ENCODE results near the gene LENG9. TPM values are rescaled to one million over a fixed set of nuclear protein-coding genes. Genes with fewer than 3 reads are reported as not detected.
A peak's percentile ranks its signal among the peaks of the same experiment; 100 is the strongest.

LENG9 gene
- total RNA-seq, 1 donor from 2014 or later, result 6.0 TPM

- DNase-seq, result no peak
Measured at GRCh38 chr19:54436031-54436523, 27.5 kb downstream of the LENG9 start.

GRCh38 chr19:54435551-54436016 is 28.0 kb downstream of the LENG9 start:
- no peak for DNase-seq

GRCh38 chr19:54434873-54435214 is 28.7 kb downstream of the LENG9 start:
- DNase-seq, result no peak

GRCh38 chr19:54434112-54434872 is 29.3 kb downstream of the LENG9 start:
- no peak for DNase-seq

- no peak for DNase-seq
Measured at GRCh38 chr19:54433697-54434096, 29.9 kb downstream of the LENG9 start.

- DNase-seq, result no peak
Measured at GRCh38 chr19:54432144-54432738, 31.3 kb downstream of the LENG9 start.

GRCh38 chr19:54431255-54431838 is 32.2 kb downstream of the LENG9 start:
- DNase-seq, result no peak

GRCh38 chr19:54430306-54431254 is 33.0 kb downstream of the LENG9 start:
- DNase-seq, result peak; percentile 49

- DNase-seq, result no peak
Measured at GRCh38 chr19:54429545-54430227, 33.9 kb downstream of the LENG9 start.

- DNase-seq, result no peak
Measured at GRCh38 chr19:54429176-54429495, 34.4 kb downstream of the LENG9 start.

GRCh38 chr19:54428323-54429175 is 35.0 kb downstream of the LENG9 start:
- DNase-seq, result no peak

- no peak for DNase-seq
Measured at GRCh38 chr19:54427586-54427985, 36.0 kb downstream of the LENG9 start.

- no peak for DNase-seq
Measured at GRCh38 chr19:54426291-54426931, 37.2 kb downstream of the LENG9 start.

GRCh38 chr19:54425382-54425723 is 38.2 kb downstream of the LENG9 start:
- no peak for DNase-seq

GRCh38 chr19:54424660-54425381 is 38.8 kb downstream of the LENG9 start:
- no peak for DNase-seq

GRCh38 chr19:54424201-54424600 is 39.4 kb downstream of the LENG9 start:
- DNase-seq, result no peak

- no peak for DNase-seq
Measured at GRCh38 chr19:54422136-54422535, 41.4 kb downstream of the LENG9 start.

- no peak for DNase-seq
Measured at GRCh38 chr19:54421521-54421920, 42.1 kb downstream of the LENG9 start.

GRCh38 chr19:54421169-54421516 is 42.4 kb downstream of the LENG9 start:
- no peak for DNase-seq

Data from dermis blood vessel endothelial cell (primary cell).